Measurements from ENCODE around the gene EEF1AKMT2.

DNA sequence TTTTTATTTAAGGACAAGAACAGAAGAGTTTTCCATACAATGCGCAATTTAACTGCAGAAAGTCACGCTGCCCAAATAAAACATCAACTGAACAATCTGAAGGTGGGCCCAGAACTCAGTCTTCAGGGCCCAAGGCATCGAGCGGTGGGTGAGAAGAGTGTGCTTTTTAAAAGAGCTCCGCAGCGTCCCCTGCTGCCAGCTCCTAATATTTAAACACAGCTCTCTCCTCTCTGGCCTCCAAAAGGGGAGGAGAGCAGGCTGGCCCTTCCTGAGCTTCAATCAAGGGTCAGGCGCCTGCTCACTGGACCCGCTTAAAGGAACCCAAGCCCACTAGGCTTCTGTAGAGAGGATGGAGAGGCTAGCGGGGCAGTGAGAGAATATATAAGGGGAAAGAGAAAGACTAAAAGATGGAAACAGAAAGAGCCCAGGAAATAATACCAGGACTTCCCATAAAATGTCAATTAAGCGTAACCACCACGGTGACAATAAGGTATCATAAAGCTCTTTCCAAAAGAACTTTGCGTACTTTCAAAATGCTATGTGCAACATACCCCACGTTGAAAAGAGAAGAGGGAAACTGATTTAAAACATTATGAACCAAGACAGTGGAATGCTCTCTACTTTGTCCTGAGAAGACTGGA is 50.3 kb downstream of the EEF1AKMT2 start:
- TF ChIP-seq, protein P1, sequence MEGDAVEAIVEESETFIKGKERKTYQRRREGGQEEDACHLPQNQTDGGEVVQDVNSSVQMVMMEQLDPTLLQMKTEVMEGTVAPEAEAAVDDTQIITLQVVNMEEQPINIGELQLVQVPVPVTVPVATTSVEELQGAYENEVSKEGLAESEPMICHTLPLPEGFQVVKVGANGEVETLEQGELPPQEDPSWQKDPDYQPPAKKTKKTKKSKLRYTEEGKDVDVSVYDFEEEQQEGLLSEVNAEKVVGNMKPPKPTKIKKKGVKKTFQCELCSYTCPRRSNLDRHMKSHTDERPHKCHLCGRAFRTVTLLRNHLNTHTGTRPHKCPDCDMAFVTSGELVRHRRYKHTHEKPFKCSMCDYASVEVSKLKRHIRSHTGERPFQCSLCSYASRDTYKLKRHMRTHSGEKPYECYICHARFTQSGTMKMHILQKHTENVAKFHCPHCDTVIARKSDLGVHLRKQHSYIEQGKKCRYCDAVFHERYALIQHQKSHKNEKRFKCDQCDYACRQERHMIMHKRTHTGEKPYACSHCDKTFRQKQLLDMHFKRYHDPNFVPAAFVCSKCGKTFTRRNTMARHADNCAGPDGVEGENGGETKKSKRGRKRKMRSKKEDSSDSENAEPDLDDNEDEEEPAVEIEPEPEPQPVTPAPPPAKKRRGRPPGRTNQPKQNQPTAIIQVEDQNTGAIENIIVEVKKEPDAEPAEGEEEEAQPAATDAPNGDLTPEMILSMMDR (IDR thresholded peaks at IDR 0.05; ENCODE audit: insufficient read depth, low read length, poor library complexity, severe bottlenecking), result peak; percentile 85
- TF ChIP-seq EZH2phosphoT487 (conservative IDR thresholded peaks at IDR 0.05; ENCODE audit: low read length), result no peak

Data from SU-DHL-6 (cell line).